ENCODE results near the gene GAPDH. TPM values are rescaled to one million over a fixed set of nuclear protein-coding genes. Genes with fewer than 3 reads are reported as not detected.

GAPDH gene
- total and polyA plus RNA-seq, 2 donors (not counting 1 experiment from before 2014, with no cell fraction given): 499 to 951 TPM

GRCh38 chr12:6500466-6500865 is 33.9 kb upstream of the GAPDH start:
- WGBS (ENCODE audit: insufficient coverage): 94% methylated on average over 2 of the region's 2 CpGs
- H3K27ac Mint-ChIP-seq: no peak overlapping the region
- no peak for TF ChIP-seq CTCF (IDR thresholded peaks at IDR 0.05)
- no peak for TF ChIP-seq EZH2 (IDR thresholded peaks at IDR 0.05; ENCODE audit: borderline replicate concordance, insufficient read depth, low read depth, low read length, poor library complexity, severe bottlenecking)
- no peaks in the 10 kb centered on the region for H3K9me3 Mint-ChIP-seq (ENCODE audit: insufficient read depth)
- Histone ChIP-seq H3K4me2 (replicated peaks; ENCODE audit: low read depth, low read length, poor library complexity, severe bottlenecking) (no peak overlapping the region), H3K4me1 (ENCODE audit: control insufficient read depth in 2 of 2, insufficient read depth in 2 of 2, low read length in 2 of 2) (peaks cover 3 to 4% of the 10 kb centered on the region in 2 donors), H4K20me1 (ENCODE audit: control insufficient read depth, insufficient read depth, low read length, poor library complexity, severe bottlenecking) (no peaks in the 10 kb centered on the region), H3K27me3 (replicated peaks in 1 of 4; ENCODE audit: control extremely low read depth in 1 of 4, control insufficient read depth in 3 of 4, insufficient read depth in 4 of 4, low read length in 3 of 4) (no peaks in the 10 kb centered on the region), H3K27ac (ENCODE audit: low read length in 2 of 2) (no peak overlapping the region), H3K9me3 (ENCODE audit: control extremely low read depth in 1 of 3, control insufficient read depth in 2 of 3, insufficient read depth in 1 of 3, low read length in 2 of 3) (no peaks in the 10 kb centered on the region), H2AFZ (ENCODE audit: insufficient read depth, low read depth, low read length, poor library complexity, severe bottlenecking) (no peak overlapping the region), H3K79me2 (ENCODE audit: control insufficient read depth, insufficient read depth, low read length) (peaks cover 65% of the 10 kb centered on the region), H3K4me3 (ENCODE audit: control extremely low read depth in 1 of 5, extremely low read depth in 1 of 5, insufficient read depth in 1 of 5, low read depth in 2 of 5, low read length in 4 of 5) (no peak overlapping the region), H3K9ac (ENCODE audit: low read length) (no peak overlapping the region), H3K36me3 (replicated peaks in 1 of 2; ENCODE audit: control extremely low read depth in 1 of 2, control insufficient read depth in 1 of 2, extremely low read depth in 1 of 2, insufficient read depth in 2 of 2, low read length in 1 of 2) (peaks cover 1 to 36% of the 10 kb centered on the region in 2 experiments)
- POLR2A ChIA-PET: no interaction called here
- H3K27me3 Mint-ChIP-seq: no peaks in the 10 kb centered on the region
- CTCF ChIA-PET: interaction anchor here (1.0 to 1.3 kb wide), 3 partner anchors 9 to 75 kb away, joined by 3 to 4 read pairs (median 3); no protein-coding TSS in a partner anchor
- peaks cover 5% of the 10 kb centered on the region for H3K4me1 Mint-ChIP-seq
- ATAC-seq (ENCODE audit: low read depth) (no peak), DNase-seq (no peak)
- no peak overlapping the region for H3K4me3 Mint-ChIP-seq
- intact Hi-C loops (cut with micrococcal nuclease): no loop called here

GRCh38 chr12:6507102-6507998 is 27.0 kb upstream of the GAPDH start:
- ChIA-PET POLR2A (no interaction called here), CTCF (no interaction called here)
- H3K27me3 Mint-ChIP-seq: no peaks in the 10 kb centered on the region
- no peak overlapping the region for H3K9ac ChIP-seq (ENCODE audit: low read length)
- DNase-seq: no peak
- no peak for ATAC-seq (ENCODE audit: low read depth)
- no peak overlapping the region for H2AFZ ChIP-seq (ENCODE audit: insufficient read depth, low read depth, low read length, poor library complexity, severe bottlenecking)
- TF ChIP-seq EZH2 (IDR thresholded peaks at IDR 0.05; ENCODE audit: borderline replicate concordance, insufficient read depth, low read depth, low read length, poor library complexity, severe bottlenecking) (no peak), CTCF (IDR thresholded peaks at IDR 0.05) (no peak)
- no peaks in the 10 kb centered on the region for H4K20me1 ChIP-seq (ENCODE audit: control insufficient read depth, insufficient read depth, low read length, poor library complexity, severe bottlenecking)
- H3K4me3 Mint-ChIP-seq: no peak overlapping the region
- 96% methylated on average over 7 of the region's 12 CpGs for WGBS (ENCODE audit: insufficient coverage)
- no peaks in the 10 kb centered on the region for H3K4me1 ChIP-seq (ENCODE audit: control insufficient read depth in 2 of 2, insufficient read depth in 2 of 2, low read length in 2 of 2)
- H3K4me1 Mint-ChIP-seq: no peaks in the 10 kb centered on the region
- no peak overlapping the region for H3K4me3 ChIP-seq (ENCODE audit: control extremely low read depth in 1 of 5, extremely low read depth in 1 of 5, insufficient read depth in 1 of 5, low read depth in 2 of 5, low read length in 4 of 5)
- H3K9me3 ChIP-seq (ENCODE audit: control extremely low read depth in 1 of 3, control insufficient read depth in 2 of 3, insufficient read depth in 1 of 3, low read length in 2 of 3): no peaks in the 10 kb centered on the region
- peaks cover 44% of the 10 kb centered on the region for H3K79me2 ChIP-seq (ENCODE audit: control insufficient read depth, insufficient read depth, low read length)
- no peak overlapping the region for H3K27ac Mint-ChIP-seq
- no peaks in the 10 kb centered on the region for H3K27me3 ChIP-seq (replicated peaks in 1 of 4; ENCODE audit: control extremely low read depth in 1 of 4, control insufficient read depth in 3 of 4, insufficient read depth in 4 of 4, low read length in 3 of 4)
- peaks cover 0 to 37% of the 10 kb centered on the region in 2 experiments for H3K36me3 ChIP-seq (replicated peaks in 1 of 2; ENCODE audit: control extremely low read depth in 1 of 2, control insufficient read depth in 1 of 2, extremely low read depth in 1 of 2, insufficient read depth in 2 of 2, low read length in 1 of 2)
- H3K27ac ChIP-seq (ENCODE audit: low read length in 2 of 2): no peak overlapping the region
- H3K9me3 Mint-ChIP-seq (ENCODE audit: insufficient read depth): no peaks in the 10 kb centered on the region
- H3K4me2 ChIP-seq (replicated peaks; ENCODE audit: low read depth, low read length, poor library complexity, severe bottlenecking): no peak overlapping the region
- intact Hi-C loops (cut with micrococcal nuclease): no loop called here

All from B cell (primary cell).